Measurements from ENCODE around the gene NCOR1.

DNA sequence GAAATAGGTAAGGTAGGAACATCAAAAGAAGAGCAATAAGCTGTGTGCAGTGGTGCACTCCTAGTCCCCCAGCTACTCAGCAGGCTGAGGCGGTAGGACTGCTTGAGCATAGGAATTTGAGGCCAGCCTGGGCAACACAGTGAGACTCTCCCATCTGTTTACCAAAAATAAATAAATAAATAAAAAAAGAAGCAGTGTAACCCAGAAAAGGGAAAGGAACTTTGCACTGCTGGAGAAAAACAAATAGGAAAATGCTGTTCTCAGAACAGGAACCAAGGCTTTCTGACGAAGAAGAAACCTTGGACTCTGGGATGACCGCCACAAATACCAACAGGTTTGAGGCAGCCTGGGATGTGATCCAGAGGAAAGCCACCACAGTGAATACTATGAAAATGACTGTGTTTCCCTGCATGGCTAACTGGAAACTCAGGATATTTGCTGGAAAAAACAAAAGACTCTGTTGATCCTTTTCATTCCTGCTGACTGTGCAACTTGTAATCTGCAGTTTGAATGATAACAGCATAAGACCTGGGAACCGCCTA is 174.6 kb downstream of the NCOR1 start:
- no peak for TF ChIP-seq RAD21 (IDR thresholded peaks at IDR 0.05; ENCODE audit: low read depth)
- TF ChIP-seq, protein P1, sequence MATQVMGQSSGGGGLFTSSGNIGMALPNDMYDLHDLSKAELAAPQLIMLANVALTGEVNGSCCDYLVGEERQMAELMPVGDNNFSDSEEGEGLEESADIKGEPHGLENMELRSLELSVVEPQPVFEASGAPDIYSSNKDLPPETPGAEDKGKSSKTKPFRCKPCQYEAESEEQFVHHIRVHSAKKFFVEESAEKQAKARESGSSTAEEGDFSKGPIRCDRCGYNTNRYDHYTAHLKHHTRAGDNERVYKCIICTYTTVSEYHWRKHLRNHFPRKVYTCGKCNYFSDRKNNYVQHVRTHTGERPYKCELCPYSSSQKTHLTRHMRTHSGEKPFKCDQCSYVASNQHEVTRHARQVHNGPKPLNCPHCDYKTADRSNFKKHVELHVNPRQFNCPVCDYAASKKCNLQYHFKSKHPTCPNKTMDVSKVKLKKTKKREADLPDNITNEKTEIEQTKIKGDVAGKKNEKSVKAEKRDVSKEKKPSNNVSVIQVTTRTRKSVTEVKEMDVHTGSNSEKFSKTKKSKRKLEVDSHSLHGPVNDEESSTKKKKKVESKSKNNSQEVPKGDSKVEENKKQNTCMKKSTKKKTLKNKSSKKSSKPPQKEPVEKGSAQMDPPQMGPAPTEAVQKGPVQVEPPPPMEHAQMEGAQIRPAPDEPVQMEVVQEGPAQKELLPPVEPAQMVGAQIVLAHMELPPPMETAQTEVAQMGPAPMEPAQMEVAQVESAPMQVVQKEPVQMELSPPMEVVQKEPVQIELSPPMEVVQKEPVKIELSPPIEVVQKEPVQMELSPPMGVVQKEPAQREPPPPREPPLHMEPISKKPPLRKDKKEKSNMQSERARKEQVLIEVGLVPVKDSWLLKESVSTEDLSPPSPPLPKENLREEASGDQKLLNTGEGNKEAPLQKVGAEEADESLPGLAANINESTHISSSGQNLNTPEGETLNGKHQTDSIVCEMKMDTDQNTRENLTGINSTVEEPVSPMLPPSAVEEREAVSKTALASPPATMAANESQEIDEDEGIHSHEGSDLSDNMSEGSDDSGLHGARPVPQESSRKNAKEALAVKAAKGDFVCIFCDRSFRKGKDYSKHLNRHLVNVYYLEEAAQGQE (IDR thresholded peaks at IDR 0.05; ENCODE audit: low read depth) = no peak

Data from Ishikawa (cell line).